Measurements from ENCODE around the gene CMBL. TPM values are rescaled to one million over a fixed set of nuclear protein-coding genes. Genes with fewer than 3 reads are reported as not detected.

CMBL gene
- total and polyA plus RNA-seq, 3 donors from 2014 or later, result 4.3 to 16.1 (median 7.2) TPM

DNA sequence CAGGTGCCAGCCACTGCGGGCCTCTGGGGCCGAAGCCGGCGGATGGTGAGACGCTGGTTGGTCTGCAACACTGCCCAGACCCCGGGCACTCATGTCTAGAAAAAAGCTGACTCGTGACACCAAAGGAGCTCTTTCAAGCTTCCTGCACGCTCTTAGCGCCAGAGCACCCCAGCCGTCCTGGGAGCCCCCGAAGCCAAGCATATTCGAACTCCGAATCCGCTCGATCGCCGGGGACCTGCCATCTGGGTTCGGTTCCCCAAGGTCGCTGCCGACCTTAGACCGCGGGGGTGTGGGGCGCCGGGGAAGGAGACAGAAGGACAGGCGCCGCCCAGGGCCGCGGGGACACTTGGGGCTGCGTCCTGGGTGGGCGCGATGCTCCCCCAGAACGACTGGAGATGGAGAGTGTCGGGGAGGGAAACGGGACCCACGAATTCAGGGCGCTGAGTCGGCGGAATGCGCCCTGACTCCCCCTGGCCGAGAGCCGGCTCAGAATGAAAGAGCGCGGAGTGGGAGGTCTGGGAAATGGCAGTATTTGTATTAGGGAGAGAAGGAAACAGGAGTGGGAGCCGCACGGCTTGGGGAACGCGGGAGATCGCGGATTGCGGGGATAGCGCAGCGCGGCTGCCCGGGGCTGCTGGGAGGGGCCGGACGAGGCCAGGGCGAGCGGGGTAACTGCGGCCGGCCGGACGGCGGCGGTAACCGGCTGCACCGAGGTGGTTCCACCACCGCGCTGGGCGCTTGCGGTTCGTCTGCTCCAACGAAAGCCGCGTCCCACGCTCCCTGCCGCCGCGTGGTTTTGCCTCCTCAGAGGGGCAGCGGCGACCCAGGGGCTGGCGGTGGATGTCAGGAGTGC lies 25.7 kb upstream of the CMBL start:
- intact Hi-C loops (cut with DNase I; ENCODE audit: low total_unique reads), result no loop called here
- DNase-seq, result peak; percentile 33
- no peaks in the 10 kb centered on the region for H3K27me3 ChIP-seq
- WGBS, 2 donors, result 3% methylated on average over 48 to 77 of the region's 81 CpGs
- peaks cover 28% of the 10 kb centered on the region for H3K4me1 ChIP-seq
- H3K9me3 ChIP-seq, result no peaks in the 10 kb centered on the region
- TF ChIP-seq POLR2A (IDR thresholded peaks at IDR 0.05), result no peak
- TF ChIP-seq, protein P1, sequence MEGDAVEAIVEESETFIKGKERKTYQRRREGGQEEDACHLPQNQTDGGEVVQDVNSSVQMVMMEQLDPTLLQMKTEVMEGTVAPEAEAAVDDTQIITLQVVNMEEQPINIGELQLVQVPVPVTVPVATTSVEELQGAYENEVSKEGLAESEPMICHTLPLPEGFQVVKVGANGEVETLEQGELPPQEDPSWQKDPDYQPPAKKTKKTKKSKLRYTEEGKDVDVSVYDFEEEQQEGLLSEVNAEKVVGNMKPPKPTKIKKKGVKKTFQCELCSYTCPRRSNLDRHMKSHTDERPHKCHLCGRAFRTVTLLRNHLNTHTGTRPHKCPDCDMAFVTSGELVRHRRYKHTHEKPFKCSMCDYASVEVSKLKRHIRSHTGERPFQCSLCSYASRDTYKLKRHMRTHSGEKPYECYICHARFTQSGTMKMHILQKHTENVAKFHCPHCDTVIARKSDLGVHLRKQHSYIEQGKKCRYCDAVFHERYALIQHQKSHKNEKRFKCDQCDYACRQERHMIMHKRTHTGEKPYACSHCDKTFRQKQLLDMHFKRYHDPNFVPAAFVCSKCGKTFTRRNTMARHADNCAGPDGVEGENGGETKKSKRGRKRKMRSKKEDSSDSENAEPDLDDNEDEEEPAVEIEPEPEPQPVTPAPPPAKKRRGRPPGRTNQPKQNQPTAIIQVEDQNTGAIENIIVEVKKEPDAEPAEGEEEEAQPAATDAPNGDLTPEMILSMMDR (IDR thresholded peaks at IDR 0.05), result no peak
- peak overlapping the region in 1 of 2 donors; percentile 14 for H3K27ac ChIP-seq
- H3K36me3 ChIP-seq (ENCODE audit: low read depth, missing control alignments), result no peaks in the 10 kb centered on the region
- peak overlapping the region; percentile 37 to 68 for H3K4me3 ChIP-seq

DNA sequence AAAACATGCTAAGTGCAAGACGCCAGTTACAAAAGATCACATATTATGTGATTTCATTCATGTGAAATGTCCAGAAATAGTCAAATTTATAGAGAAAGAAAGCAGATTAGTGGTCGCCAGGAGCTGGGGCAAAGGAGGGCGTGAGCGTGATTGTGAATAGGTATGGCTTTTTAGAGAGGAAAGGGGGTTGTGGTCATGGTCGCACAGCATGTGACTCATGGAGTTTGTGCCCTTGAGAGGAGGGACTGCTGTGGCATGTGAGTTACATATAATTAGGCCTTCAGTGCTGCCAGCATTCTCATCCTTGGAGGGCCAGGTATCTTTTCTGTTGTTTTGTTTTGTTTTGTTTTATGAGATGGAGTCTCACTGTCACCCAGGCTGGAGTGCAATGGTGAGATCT lies 24.6 kb upstream of the CMBL start:
- 89 to 91% methylated on average over 5 of the region's 5 CpGs for WGBS, 2 donors
- Histone ChIP-seq H3K4me3 (no peak overlapping the region), H3K4me1 (peaks cover 28% of the 10 kb centered on the region), H3K36me3 (ENCODE audit: low read depth, missing control alignments) (no peaks in the 10 kb centered on the region), H3K27me3 (no peaks in the 10 kb centered on the region), H3K27ac (no peak overlapping the region), H3K9me3 (no peaks in the 10 kb centered on the region)
- no peak for TF ChIP-seq POLR2A (IDR thresholded peaks at IDR 0.05)
- TF ChIP-seq, protein P1 (IDR thresholded peaks at IDR 0.05), result no peak
- DNase-seq, result no peak
- intact Hi-C loops (cut with DNase I; ENCODE audit: low total_unique reads), result no loop called here

DNA sequence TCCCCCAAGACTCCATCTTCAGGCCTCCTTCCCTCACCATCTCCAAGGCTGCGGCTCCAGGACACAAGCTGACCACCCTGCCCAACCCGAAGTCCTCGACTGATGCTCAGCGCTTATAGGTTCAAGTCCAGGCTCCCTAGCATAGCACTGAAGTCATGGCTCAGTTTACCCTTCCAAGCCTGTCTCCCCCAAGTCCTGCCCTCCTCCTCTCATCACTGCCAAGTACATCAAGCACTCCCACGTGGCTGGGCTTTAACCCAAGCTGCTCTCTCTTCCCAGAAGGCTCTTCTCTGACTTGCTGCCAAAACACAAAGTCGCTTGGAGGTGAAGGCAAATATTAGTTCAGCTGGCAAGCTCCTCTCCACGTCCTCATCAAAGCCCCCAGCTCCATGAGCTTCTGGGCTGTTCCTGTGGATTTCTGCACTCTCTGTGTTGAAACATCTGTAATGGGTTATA lies 23.7 kb upstream of the CMBL start:
- WGBS, 2 donors, result 56 to 59% methylated on average over 7 of the region's 7 CpGs
- no peak for TF ChIP-seq POLR2A (IDR thresholded peaks at IDR 0.05)
- TF ChIP-seq, protein P1 (IDR thresholded peaks at IDR 0.05), result no peak
- no peaks in the 10 kb centered on the region for H3K9me3 ChIP-seq
- H3K4me3 ChIP-seq, result no peak overlapping the region
- intact Hi-C loops (cut with DNase I; ENCODE audit: low total_unique reads), result no loop called here
- peaks cover 28% of the 10 kb centered on the region for H3K4me1 ChIP-seq
- DNase-seq, result peak; percentile 91
- peak overlapping the region in 1 of 2 donors; percentile 15 for H3K27ac ChIP-seq
- no peaks in the 10 kb centered on the region for H3K27me3 ChIP-seq
- H3K36me3 ChIP-seq (ENCODE audit: low read depth, missing control alignments), result no peaks in the 10 kb centered on the region

DNA sequence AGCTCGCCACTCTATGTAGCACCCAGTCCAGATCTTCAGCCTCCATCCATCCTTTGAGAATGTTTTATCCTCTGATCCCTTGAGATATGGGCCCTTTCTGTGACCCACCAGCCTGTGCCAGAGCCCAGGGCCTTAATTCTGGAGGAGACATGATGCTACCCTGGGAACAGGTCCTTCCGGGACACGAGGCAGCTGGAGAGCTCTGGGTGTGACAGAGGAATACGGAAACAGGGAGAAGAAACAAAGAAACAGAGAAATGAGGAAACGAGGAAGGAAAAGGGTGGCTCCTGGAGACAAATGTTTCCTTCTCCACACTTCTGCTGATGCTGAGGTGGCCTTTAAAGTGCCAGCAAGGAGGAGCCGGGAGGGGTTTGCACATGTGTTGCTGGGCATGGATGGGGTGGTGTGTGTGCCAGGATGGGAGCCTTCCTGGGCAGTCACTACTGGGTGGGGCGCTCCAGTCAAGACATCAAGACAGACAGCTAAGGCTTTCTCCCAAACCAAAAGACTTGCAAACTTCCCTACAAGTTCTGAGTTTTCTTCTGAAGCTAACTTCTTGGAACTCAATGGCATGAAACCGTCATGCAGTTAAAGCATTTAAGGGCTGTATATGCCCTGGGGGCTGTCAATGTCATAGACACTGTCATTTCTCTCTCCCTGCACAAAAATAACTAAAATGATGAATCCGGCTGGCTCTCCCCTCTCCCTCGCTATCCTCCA lies 23.0 kb upstream of the CMBL start:
- TF ChIP-seq, protein P1 (IDR thresholded peaks at IDR 0.05), result no peak
- no peak for TF ChIP-seq POLR2A (IDR thresholded peaks at IDR 0.05)
- peaks cover 28% of the 10 kb centered on the region for H3K4me1 ChIP-seq
- intact Hi-C loops (cut with DNase I; ENCODE audit: low total_unique reads), result no loop called here

More for the DNA sequence above, 23.0 kb upstream of the CMBL start:
- Histone ChIP-seq H3K36me3 (ENCODE audit: low read depth, missing control alignments) (no peaks in the 10 kb centered on the region), H3K27me3 (no peaks in the 10 kb centered on the region), H3K27ac (no peak overlapping the region), H3K4me3 (no peak overlapping the region), H3K9me3 (no peaks in the 10 kb centered on the region)
- WGBS, 2 donors, result 67 to 71% methylated on average over 10 of the region's 10 CpGs
- no peak for DNase-seq
